Astrocyte (in vitro differentiated cells and primary cell): ENCODE measurements around the gene MTUS2.

Experiments used
- CTCF ChIP-seq: IDR thresholded peaks from 2 replicates; pipeline ENCODE4 v1.5.1; 2011; ENCODE audit warnings: low read depth, mild to moderate bottlenecking, inconsistent platforms, low read length, moderate library complexity; ENCODE audit not compliant: insufficient read depth
- EZH2 ChIP-seq: IDR thresholded peaks from 2 replicates; pipeline ENCODE4 v1.6.1; 2012; ENCODE audit warnings: mild to moderate bottlenecking, low read length, inconsistent platforms; ENCODE audit not compliant: insufficient read depth

- TF ChIP-seq EZH2 (no peak), CTCF (no peak)
Observed at GRCh38 chr13:29471551-29471950, 651.4 kb downstream of the MTUS2 start.
